Central memory CD8-positive, alpha-beta T cell (primary cell): Measurements from ENCODE around the gene LRRC36.
A peak's percentile ranks its signal among the peaks of the same experiment; 100 is the strongest.

Source experiments
- ATAC-seq: fragments of 150-1000 bp; cut with Tn5 transposase; replicated peaks from 2 replicates; pipeline ENCODE4 v1.10.0; 2022; ENCODE audit warnings: mild to moderate bottlenecking, moderate FRiP score, moderate number of reproducible peaks; ENCODE audit not compliant: poor library complexity, severe bottlenecking; ENCODE audit errors: extremely low read depth
- DNase-seq, 2 donors: peaks; one replicate each; pipeline ENCODE4 v3.0.0; 2021; ENCODE audit warnings: low spot score in 2 of 2
- H3K27ac Mint-ChIP-seq: one replicate; pipeline ENCODE4 v1.8.0; 2022; ENCODE audit warnings: low read depth, mild to moderate bottlenecking, moderate library complexity, mixed read lengths
- H3K27me3 Mint-ChIP-seq: one replicate; pipeline ENCODE4 v1.8.0; 2022; ENCODE audit warnings: mixed read lengths
- H3K36me3 Mint-ChIP-seq: one replicate; pipeline ENCODE4 v1.8.0; 2022; ENCODE audit warnings: mild to moderate bottlenecking, moderate library complexity, mixed read lengths; ENCODE audit not compliant: insufficient read depth
- H3K4me1 Mint-ChIP-seq: one replicate; pipeline ENCODE4 v1.8.0; 2022; ENCODE audit warnings: mixed read lengths
- H3K4me3 Mint-ChIP-seq: one replicate; pipeline ENCODE4 v1.8.0; 2022; ENCODE audit warnings: mild to moderate bottlenecking, moderate library complexity, mixed read lengths
- H3K9me3 Mint-ChIP-seq: one replicate; pipeline ENCODE4 v1.8.0; 2022; ENCODE audit warnings: mixed read lengths

The LRRC36 gene

DNA sequence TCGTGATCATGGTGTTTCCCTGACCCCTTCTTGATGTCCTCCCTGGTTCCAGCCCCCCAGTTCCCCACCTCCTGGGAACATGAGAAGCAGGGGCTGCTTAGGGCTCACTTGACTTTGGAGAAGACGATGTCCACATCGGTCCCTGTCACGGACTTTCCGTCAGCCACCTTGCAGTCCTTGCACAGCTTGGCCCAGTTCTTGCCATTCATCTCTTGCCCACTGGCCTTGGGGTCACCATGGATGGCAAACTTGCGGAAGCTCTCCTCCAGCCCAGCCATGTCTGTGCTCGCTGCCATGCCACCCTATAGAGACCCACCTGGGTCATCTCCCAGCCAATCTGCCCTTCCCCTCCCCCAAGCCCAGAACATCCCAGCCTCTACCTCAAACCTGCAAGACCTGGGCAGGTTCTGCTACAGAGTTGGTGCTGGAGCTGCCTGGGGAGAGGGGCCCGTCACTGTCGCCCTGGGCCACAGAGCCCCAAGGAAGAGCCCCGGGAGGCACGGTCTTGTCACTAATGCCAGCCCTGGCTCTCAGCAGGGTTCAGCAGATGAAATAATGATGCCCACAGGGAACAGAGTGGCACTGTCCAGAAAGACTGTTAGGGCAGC, 64.3 kb downstream of the LRRC36 start:
- Mint-ChIP-seq H3K4me3 (no peak overlapping the region), H3K9me3 (no peaks in the 10 kb centered on the region), H3K27me3 (peaks cover 31% of the 10 kb centered on the region), H3K27ac (no peak overlapping the region), H3K36me3 (peaks cover 3% of the 10 kb centered on the region), H3K4me1 (peaks cover 10% of the 10 kb centered on the region)
- DNase-seq (no peak), ATAC-seq (no peak)

DNA sequence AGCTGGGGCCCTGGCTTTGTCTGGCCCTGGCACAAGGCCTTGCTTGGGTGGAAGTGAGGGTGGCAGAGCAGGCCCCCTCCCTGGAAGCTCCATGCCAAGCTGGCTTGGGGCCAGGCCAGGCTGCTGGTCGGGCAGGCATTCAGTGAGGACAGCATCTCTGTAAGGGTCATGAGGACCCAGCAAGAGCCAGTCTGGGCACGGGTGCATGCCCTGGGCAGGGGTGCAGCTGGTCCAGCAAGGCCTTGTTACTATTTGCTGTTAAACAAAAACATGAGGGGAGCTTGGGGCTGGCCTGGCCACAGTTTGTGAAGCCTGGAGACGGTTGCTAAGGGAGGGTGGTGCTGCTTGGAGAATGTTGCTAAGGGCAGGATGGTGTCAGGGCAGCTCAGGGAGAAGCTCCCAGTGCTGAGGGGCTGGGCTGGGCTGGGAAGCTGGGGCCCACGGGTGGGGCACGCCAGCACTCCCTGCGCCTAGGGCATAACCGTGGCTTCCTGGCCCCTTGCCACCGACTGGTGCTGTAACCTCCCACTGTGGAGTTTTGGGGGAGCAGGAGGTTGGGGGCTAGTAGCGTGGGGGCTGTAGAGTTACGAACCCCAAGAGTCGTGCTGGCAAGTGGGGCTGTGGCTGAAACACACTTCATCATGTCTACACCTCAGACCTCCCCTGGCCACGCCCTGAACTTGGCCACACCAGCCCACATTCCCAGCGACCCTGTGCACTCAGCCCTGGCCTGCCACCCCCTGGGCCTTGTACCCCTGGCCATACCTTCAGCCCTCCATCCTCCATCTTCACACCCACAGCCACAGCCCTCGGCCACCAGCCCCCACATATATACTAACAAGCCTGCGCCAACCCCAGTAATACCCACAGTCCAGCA, 65.0 kb downstream of the LRRC36 start:
- Mint-ChIP-seq H3K36me3 (peaks cover 3% of the 10 kb centered on the region), H3K9me3 (no peaks in the 10 kb centered on the region), H3K4me3 (no peak overlapping the region), H3K27me3 (peaks cover 31% of the 10 kb centered on the region), H3K4me1 (peaks cover 10% of the 10 kb centered on the region), H3K27ac (no peak overlapping the region)
- no peak for ATAC-seq
- DNase-seq: no peak

DNA sequence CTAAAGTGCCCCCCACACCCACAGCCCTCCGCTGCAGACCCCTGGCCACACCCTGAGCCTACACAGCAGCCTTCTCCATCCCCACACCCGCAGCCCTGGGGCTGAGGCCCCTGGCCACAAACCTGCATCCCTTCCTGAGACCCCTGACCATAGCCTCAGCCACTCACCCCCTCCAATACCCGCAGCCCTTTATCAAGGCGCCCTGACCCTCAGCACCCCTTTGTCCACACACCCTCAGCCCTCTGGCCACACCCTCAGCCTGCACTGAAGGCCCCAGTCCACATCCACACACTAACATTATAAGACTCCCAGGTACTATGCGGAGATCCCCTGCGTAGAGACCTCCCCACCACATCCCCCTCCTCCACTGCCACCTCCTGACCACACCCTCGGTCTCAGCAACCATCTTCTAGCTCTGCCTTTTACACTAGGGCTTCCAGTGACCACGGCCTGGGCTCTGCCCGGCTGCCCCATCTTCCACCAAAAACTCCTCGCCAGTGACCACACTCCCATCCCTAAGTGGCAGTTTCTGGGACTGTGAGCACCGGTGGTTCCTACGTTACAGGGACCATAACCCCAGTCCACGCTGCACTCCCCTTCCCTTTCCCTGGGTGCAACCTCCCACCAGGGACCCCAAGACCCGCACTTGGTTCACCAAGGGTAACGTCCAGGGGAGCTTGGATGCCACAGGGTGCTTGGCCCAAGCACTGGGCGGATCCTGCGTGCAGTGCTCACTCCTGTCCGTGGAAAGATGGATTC, 65.9 kb downstream of the LRRC36 start:
- H3K27ac Mint-ChIP-seq: no peak overlapping the region
- H3K9me3 Mint-ChIP-seq: no peaks in the 10 kb centered on the region
- H3K27me3 Mint-ChIP-seq: peaks cover 31% of the 10 kb centered on the region
- H3K4me3 Mint-ChIP-seq: no peak overlapping the region
- ATAC-seq: no peak
- no peak for DNase-seq
- H3K4me1 Mint-ChIP-seq: peaks cover 10% of the 10 kb centered on the region
- peaks cover 3% of the 10 kb centered on the region for H3K36me3 Mint-ChIP-seq

DNA sequence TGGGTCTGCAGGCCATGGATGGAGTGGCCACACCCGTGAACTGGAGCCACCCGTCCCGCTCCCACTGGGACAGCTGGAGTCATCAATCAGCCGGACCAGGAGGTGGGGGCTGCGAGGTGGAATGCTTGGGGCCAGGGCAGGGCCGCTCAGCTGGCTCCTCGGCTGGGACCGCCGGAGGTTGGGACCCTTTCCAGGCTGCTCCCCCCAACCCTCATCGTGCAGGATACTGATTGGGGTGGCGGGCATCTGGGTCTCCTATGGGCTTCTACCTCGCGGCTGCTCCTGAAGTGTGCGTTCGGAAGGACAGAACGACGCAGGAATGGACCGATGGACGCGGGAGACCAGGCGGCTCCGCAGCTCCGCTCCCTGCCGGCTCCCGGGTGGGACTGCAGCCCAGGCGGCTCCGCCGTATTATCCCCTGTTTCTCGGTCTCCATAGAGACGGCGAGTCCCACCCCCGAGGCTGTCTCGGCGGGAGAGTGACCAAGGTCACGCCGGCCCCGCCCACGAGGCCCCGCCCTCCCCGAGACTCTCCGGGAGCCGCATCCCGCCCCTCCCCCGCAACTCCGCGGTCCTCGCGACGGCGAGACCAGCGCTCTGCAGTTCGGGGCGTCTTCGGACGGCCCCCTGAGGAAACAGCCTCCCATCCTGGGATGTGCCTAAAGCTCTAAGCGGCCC, 66.6 kb downstream of the LRRC36 start, which contains the start of gene TPPP3:
TPPP3 (minus strand) TSS at position 388 of the 677 bp plus-strand sequence. CDS start 2,387 bp downstream, outside the sequence.
- peaks cover 3% of the 10 kb centered on the region for H3K36me3 Mint-ChIP-seq
- no peak for DNase-seq
- H3K4me1 Mint-ChIP-seq: peaks cover 10% of the 10 kb centered on the region
- peaks cover 31% of the 10 kb centered on the region for H3K27me3 Mint-ChIP-seq
- H3K27ac Mint-ChIP-seq: no peak within 1 kb of the TSS
- no peaks in the 10 kb centered on the region for H3K9me3 Mint-ChIP-seq
- H3K4me3 Mint-ChIP-seq: peak within 1 kb of the TSS; percentile 68
- ATAC-seq: peak; percentile 57

DNA sequence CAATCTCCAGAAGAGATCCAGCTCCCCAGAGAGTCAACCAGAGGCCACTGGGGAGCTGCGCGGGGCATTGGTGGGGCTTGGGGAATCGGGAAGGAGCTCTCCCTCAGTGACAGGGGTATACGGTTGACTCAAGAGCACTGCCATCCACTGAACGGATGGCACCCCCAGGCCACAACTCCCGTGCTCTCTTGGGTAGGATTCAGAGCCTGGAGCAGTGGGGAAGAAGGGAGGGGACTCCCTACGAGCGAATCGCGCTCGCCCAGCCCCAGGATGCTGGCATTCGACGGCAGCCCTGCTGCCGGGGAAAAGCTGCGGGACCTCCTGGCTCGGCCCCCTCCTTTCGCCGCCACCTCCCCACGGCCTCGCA, 67.2 kb downstream of the LRRC36 start:
- ATAC-seq (peak; percentile 12), DNase-seq (no peak)
- H3K9me3 Mint-ChIP-seq: no peaks in the 10 kb centered on the region
- peaks cover 31% of the 10 kb centered on the region for H3K27me3 Mint-ChIP-seq
- H3K36me3 Mint-ChIP-seq: peaks cover 3% of the 10 kb centered on the region
- peaks cover 10% of the 10 kb centered on the region for H3K4me1 Mint-ChIP-seq
- no peak overlapping the region for H3K27ac Mint-ChIP-seq
- peak overlapping the region; percentile 68 for H3K4me3 Mint-ChIP-seq

DNA sequence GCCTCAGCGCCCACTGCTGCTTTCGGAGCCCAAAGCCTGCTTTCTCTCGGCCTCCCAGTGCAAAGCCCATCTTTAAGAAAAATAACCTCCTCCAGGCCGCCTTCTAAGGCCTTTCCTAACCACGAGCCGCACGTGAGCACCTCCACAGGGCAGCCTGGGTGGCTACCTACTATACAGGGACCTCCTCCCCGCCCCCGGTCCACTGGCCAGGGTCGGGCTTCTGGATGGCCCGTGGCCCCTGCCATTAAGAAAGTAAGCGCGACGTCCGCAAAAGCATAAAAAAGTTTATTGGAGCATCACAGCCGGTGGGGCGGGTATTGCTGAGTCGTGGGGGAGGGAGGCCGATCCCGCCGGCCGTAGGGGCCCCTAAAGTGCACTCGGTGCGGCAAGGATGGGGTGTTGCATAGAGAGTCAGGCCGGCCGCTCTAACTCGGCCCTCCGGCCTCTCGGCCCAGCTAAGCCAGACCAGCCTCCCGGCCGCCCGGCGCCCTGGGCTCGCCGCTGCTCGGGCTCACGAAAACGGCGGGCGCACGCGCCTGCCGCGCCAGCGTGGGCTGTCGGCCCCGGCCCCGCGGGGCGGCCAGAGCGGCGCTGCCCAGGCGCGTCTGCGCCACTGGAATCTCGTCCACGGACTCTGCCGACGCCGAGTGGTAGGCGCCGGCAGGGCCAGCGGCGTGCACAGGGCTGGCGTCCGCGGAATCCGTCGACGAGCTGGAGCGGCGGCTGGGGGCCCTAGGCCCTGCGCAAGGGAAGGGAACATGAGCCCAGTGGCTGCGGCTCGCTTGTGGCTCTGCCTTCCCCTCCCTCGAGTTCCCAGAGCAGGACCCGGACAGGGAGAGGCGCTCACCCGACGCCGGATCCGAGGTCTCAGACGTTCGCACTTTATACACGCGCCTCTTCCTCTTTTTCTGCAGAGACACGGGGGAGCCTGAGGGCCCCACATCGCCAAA, 67.8 kb downstream of the LRRC36 start:
- H3K27me3 Mint-ChIP-seq: peaks cover 31% of the 10 kb centered on the region
- H3K27ac Mint-ChIP-seq: no peak overlapping the region
- ATAC-seq (no peak), DNase-seq (no peak)
- H3K4me3 Mint-ChIP-seq: peak overlapping the region; percentile 68
- H3K36me3 Mint-ChIP-seq: peaks cover 3% of the 10 kb centered on the region
- peaks cover 10% of the 10 kb centered on the region for H3K4me1 Mint-ChIP-seq
- H3K9me3 Mint-ChIP-seq: no peaks in the 10 kb centered on the region

DNA sequence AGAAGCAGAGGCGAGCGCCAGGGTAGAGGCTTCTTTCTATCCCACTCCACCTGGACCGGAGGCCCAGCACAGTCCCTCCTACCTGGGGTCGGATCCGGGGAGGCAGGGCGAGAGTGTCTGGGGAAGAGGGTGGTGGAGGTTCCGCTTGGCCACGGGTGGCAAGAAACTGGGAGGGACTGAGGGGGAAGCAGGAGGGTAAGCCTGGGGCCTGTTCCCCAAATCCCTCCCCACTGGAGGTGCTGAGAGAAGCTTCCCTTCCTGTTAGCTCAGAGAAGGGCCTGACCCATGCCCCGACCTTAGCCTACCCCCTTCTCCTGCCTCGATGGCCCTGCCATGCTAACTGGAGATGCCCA, 68.5 kb downstream of the LRRC36 start:
- ATAC-seq: no peak
- Mint-ChIP-seq H3K4me1 (peaks cover 10% of the 10 kb centered on the region), H3K36me3 (peaks cover 3% of the 10 kb centered on the region), H3K4me3 (no peak overlapping the region), H3K27me3 (peaks cover 31% of the 10 kb centered on the region), H3K9me3 (no peaks in the 10 kb centered on the region), H3K27ac (no peak overlapping the region)
- no peak for DNase-seq

DNA sequence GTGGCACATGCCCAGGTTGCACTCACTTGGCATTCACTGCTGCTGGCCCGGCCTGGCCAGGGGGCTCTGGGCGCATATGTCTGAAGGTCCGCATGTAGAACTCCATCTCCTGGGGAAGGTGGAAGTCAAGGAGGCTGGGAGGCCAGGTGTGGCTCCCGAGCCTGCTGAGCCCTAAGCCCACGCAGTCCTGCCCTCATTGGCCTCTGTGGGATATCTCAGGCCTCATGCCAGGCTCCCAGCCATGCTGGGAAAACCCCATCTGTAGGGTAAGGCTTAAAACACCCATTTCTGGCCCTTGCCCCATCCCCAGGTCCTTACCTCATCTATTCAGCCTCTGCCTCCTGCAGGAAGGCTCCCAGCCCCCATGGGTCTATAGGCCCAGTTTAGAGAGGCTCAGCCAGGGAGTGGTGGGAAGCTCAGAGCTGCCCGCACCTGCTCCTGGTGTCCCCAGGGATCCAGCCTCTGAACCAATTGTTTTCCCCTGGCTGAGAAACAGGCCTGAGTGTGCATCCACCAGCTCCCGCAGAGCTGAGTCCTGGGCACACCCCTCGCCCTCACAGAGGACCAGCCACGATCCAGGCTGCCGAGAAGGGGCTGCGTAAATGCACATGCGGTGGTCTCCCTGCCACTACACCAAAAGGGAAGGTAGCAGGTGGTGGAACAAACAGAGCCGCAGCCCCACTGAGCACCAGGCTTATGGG, 69.0 kb downstream of the LRRC36 start:
- DNase-seq (no peak), ATAC-seq (no peak)
- no peaks in the 10 kb centered on the region for H3K9me3 Mint-ChIP-seq
- no peak overlapping the region for H3K4me3 Mint-ChIP-seq
- peaks cover 31% of the 10 kb centered on the region for H3K27me3 Mint-ChIP-seq
- peaks cover 10% of the 10 kb centered on the region for H3K4me1 Mint-ChIP-seq
- H3K36me3 Mint-ChIP-seq: peaks cover 3% of the 10 kb centered on the region
- no peak overlapping the region for H3K27ac Mint-ChIP-seq

DNA sequence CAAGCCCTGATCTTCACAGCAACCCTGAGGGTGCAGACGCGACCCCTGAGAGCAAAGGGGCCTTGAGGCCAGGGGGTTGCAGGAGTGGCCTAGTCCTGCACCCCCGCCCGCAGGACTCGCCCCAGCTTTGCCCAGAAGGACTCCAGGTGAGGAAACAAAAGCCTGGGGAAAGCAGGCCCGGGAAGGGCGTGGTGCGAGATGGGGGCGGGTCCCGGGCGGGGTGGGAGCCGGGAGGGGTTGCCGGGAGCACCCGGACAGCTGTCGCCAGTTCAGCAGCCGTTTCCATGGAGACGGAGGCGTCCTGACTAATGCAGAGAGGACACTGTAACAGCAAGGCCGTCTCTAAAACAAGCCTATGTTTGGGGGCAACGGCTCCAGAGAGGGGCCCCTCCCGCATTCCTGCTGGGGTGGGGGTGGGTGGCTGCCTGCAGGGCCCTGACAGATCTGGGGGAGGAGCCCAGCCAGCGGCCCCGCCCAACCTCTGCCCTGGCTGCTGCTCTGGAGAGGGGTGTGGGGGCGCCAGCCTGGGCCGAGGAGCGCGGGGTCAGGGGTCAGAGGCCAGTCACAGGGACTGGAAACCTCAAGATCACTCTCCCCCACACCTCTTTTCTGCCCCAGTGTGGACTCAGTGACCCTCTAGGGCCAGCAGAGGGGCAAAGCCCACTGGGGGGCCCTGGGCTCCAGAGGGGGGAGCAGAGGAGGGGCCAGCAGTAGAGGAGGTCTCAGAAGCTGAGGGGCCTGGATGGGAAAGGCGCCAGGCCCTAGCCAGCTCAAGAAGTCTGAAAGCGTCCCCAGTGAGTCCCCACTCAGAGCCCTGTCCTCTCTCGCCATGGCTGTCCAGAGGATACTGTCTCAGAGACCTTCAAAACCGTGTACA, 69.8 kb downstream of the LRRC36 start:
- peaks cover 3% of the 10 kb centered on the region for H3K36me3 Mint-ChIP-seq
- H3K27ac Mint-ChIP-seq: no peak overlapping the region
- no peaks in the 10 kb centered on the region for H3K9me3 Mint-ChIP-seq
- ATAC-seq (no peak), DNase-seq (no peak)
- H3K27me3 Mint-ChIP-seq: peaks cover 28% of the 10 kb centered on the region
- no peak overlapping the region for H3K4me3 Mint-ChIP-seq
- H3K4me1 Mint-ChIP-seq: peaks cover 10% of the 10 kb centered on the region

DNA sequence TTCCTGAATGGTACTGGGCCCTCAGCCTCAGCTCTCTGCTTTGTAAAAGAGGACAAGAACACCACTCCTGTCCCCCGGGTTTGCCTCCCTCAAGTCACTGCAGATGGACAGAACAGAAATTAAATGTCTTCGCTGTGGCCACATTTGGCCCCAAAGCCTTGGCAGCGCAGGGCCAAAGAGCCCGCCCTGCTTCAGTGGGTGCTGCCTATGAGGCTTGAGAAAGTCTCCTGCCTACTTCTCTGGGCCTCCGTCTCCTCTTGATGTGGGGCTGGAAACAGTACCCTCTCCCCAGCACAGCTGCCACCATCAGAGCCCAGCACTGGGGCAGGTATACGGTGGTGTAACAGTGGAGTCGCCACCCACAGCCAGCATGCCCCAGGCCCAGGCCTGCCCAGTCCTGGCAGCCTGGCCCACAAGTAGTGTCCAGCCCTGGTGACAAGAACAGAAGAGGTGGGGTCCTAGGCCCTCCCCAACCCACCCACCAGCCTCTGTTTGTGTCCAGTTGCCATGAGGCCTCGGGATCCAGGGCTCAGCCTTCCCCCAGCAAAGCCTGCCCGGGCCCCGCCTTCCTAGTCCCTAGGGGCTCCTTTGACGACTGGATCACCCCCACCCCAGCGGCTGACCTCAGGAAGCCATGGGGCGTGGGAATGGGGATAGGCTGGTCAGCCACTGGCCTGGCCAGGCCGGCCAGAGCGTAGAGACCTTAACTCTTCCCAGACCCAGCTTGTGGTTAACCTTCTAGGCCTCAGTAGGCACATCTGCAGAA, 70.6 kb downstream of the LRRC36 start:
- ATAC-seq: no peak
- Mint-ChIP-seq H3K4me1 (peaks cover 10% of the 10 kb centered on the region), H3K4me3 (no peak overlapping the region), H3K27me3 (peaks cover 20% of the 10 kb centered on the region), H3K27ac (no peak overlapping the region), H3K36me3 (peaks cover 3% of the 10 kb centered on the region), H3K9me3 (no peaks in the 10 kb centered on the region)
- DNase-seq: no peak
